Heart left ventricle (tissue), 16 donors: ENCODE measurements around the gene ARHGAP15. TPM values are rescaled to one million over a fixed set of nuclear protein-coding genes. Genes with fewer than 3 reads are reported as not detected.

ENCODE experiments used
- ATAC-seq, 4 donors: fragments of 200-7000 bp; cut with Tn5 transposase; one replicate each; pipeline ENCODE4 v1.9.1; 2020 to 2022; ENCODE audit warnings: moderate library complexity in 4 of 4, mild to moderate bottlenecking in 3 of 4, moderate number of reproducible peaks in 1 of 4
- DNase-seq, 5 donors: peaks; one replicate each; pipeline ENCODE4 v3.0.0-alpha.2; 2020
- H3K27ac ChIP-seq, 12 donors: fragments of 200-600 bp; sonication (generic) in 4 of 12; one replicate each; pipeline versions ENCODE4 v1.5.0 to v1.8.0; 2016 to 2022; ENCODE audit warnings: mild to moderate bottlenecking in 2 of 12
- H3K27me3 ChIP-seq, 9 donors: fragments of 200-600 bp; sonication (generic) in 2 of 9; one replicate each; pipeline versions ENCODE4 v1.5.1 to v1.8.0; 2016 to 2022; ENCODE audit warnings: mild to moderate bottlenecking in 3 of 9
- H3K36me3 ChIP-seq, 9 donors: fragments of 200-600 bp; sonication (generic) in 2 of 9; one replicate each; pipeline versions ENCODE4 v1.5.0 to v1.8.0; 2018 to 2022; ENCODE audit warnings: mild to moderate bottlenecking in 2 of 9
- H3K4me1 ChIP-seq, 12 donors: fragments of 200-600 bp; sonication (generic) in 4 of 12; one replicate each; pipeline versions ENCODE4 v1.5.0 to v1.8.0; 2016 to 2022; ENCODE audit warnings: mild to moderate bottlenecking in 3 of 12
- H3K4me3 ChIP-seq, 12 donors: fragments of 200-600 bp; sonication (generic) in 4 of 12; one replicate each; pipeline versions ENCODE4 v1.5.0 to v1.8.0; 2017 to 2022; ENCODE audit warnings: mild to moderate bottlenecking in 9 of 12, moderate library complexity in 4 of 12
- H3K9me3 ChIP-seq, 12 donors: fragments of 200-600 bp; sonication (generic) in 4 of 12; one replicate each; pipeline versions ENCODE4 v1.5.0 to v1.8.0; 2016 to 2022; ENCODE audit warnings: mild to moderate bottlenecking in 1 of 12
- POLR2A ChIP-seq, 2 donors: fragments of 450-650 bp; IDR thresholded peaks; one replicate each; pipeline ENCODE4 v1.6.1; 2017; ENCODE audit warnings: antibody characterized with exemption in 2 of 2, mild to moderate bottlenecking in 2 of 2, moderate library complexity in 2 of 2
- WGBS, 4 donors: extraction: QIAGEN DNeasy Blood & Tissue Kit in 2 of 4; methylation state at CpG; one replicate each; pipeline versions ENCODE4 v1.1.5 to v1.1.7; 2013 to 2018; 5-methylcytosine and 5-hydroxymethylcytosine counted together
- intact Hi-C, 10 donors: fragments of 100-400 bp; cut with DNase I; formaldehyde crosslinking; loops; one replicate each; pipeline versions ENCODE4 v1.11.1 to v1.14.2; 2022
- polyA plus RNA-seq, 2 donors: library from polyadenylated mRNA; stranded (reverse); fragments of 200-250 nt; gene quantifications; one replicate each; pipeline ENCODE4 v1.2.3, GENCODE V29; 2013
- total RNA-seq, 9 donors: library from RNA; depleted of rRNA in 2 of 9; stranded (reverse); fragments of >200 nt in 2 of 9; fragmentation: NEBNext Ultra II Directional in 3 of 9; extraction: Animal tissue kit (Norgen Biotek cat#: 25700) in 3 of 9; gene quantifications; one replicate each; pipeline versions ENCODE4 v1.1.0 to v1.2.4, GENCODE V29; 2016 to 2023
- TF ChIP-seq, protein P1 (sequence below), 12 donors: fragments of 200-600 bp; sonication (generic) in 4 of 12; IDR thresholded peaks; one replicate each; pipeline versions ENCODE4 v1.5.0 to v1.8.0; 2018 to 2022; ENCODE audit warnings: antibody characterized with exemption in 12 of 12, mild to moderate bottlenecking in 5 of 12
- donor health status: ischemic (EF 13 %, LVEDD 7.1; RV severe dilation, severe dysfunction).
- donor health status: healthy with polysubstance abuse.
- donor health status: DM: no; HTN: yes; CAD: no.
- donor health status: DM: no; HTN: no; CAD: no.
- donor health status: ischemic (EF 25% LVEDD 6.9; RV normal size, moderate dysfunction).
- donor health status: ischemic (EF 25% LVEDD 5.7; RV mildly dilated, moderate dysfunction).
- donor health status: healthy.
- donor health status: DM: yes; HTN: yes; CAD: no.
- donor health status: ischemic (EF 35%, LVEDD 5.7; RV mildly dilated, moderate dysfunction).
- donor health status: nonischemic (EF 11% LVEDD 7.7; RV severe dilation, severe dysfunction).
- donor health status: DM: yes; HTN: yes; CAD: no.
- donor health status: PGD.
- donor health status: ischemic (EF 29% LVEDD 5.4; RV normal size, mild dysfunction).
- donor health status: nonischemic (EF 23%, LVEDD 6.1; RV moderate dilation, normal function).

The ARHGAP15 gene
- total and polyA plus RNA-seq, 11 donors, result 1.3 to 8.7 (median 3.3) TPM

DNA sequence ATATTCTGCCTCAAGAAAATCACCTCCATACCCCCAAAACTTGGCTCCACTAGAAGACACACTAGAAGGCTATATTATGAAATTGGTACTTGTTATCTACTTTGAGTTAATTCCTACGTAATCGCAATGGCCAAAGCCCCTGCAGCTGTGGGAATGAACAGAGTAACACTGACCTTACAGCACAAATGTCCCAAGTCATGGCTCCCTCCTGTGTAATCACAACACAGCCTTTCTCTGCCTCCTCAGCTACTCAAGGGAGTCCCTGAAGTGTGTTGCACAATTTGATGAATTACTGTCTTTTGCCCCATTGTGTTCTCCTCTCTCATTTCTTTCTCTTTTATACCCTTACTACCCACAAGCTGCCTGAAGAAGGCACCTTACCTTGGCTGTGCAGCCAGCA is 375.2 kb downstream of the ARHGAP15 start:
- TF ChIP-seq, protein P1, sequence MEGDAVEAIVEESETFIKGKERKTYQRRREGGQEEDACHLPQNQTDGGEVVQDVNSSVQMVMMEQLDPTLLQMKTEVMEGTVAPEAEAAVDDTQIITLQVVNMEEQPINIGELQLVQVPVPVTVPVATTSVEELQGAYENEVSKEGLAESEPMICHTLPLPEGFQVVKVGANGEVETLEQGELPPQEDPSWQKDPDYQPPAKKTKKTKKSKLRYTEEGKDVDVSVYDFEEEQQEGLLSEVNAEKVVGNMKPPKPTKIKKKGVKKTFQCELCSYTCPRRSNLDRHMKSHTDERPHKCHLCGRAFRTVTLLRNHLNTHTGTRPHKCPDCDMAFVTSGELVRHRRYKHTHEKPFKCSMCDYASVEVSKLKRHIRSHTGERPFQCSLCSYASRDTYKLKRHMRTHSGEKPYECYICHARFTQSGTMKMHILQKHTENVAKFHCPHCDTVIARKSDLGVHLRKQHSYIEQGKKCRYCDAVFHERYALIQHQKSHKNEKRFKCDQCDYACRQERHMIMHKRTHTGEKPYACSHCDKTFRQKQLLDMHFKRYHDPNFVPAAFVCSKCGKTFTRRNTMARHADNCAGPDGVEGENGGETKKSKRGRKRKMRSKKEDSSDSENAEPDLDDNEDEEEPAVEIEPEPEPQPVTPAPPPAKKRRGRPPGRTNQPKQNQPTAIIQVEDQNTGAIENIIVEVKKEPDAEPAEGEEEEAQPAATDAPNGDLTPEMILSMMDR (IDR thresholded peaks at IDR 0.05), result no peak
- no peak for TF ChIP-seq POLR2A (IDR thresholded peaks at IDR 0.05)
- 83 to 94% (median 87%) methylated on average over 2 of the region's 2 CpGs for WGBS, 4 donors
- intact Hi-C loops, result no loop called here
- Histone ChIP-seq H3K9me3 (no peaks in the 10 kb centered on the region), H3K4me3 (no peak overlapping the region), H3K4me1 (no peaks in the 10 kb centered on the region), H3K27me3 (no peaks in the 10 kb centered on the region), H3K36me3 (no peaks in the 10 kb centered on the region), H3K27ac (no peak overlapping the region)
- DNase-seq (no peak), ATAC-seq (no peak)

DNA sequence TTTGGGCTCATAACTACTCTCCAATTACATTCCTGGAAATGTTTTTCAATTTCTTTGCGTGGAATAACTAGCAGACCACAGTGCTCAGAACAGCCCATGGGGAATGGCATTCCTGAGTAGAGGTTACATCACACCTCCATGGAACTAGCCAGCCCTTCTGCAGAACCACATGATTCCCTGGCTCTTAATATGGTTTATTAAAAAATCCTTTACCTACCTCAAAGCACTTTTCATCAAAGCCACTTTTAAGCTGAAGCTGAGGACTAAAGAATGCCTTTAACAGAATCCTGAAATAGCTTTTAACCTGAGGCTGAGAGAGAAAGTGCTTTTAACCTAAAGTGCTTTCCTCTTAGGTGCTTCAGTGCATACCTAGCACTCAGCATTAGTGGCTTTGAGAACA is 376.3 kb downstream of the ARHGAP15 start:
- H3K27ac ChIP-seq, result no peak overlapping the region
- no peaks in the 10 kb centered on the region for H3K36me3 ChIP-seq
- no peaks in the 10 kb centered on the region for H3K27me3 ChIP-seq
- TF ChIP-seq, protein P1 (IDR thresholded peaks at IDR 0.05), result no peak
- no peak for TF ChIP-seq POLR2A (IDR thresholded peaks at IDR 0.05)
- DNase-seq (no peak), ATAC-seq (no peak)
- H3K9me3 ChIP-seq, result no peaks in the 10 kb centered on the region
- WGBS, 4 donors, result 81 to 93% (median 89%) methylated on average over 1 of the region's 1 CpG
- H3K4me3 ChIP-seq, result no peak overlapping the region
- intact Hi-C loops, result no loop called here
- H3K4me1 ChIP-seq, result no peaks in the 10 kb centered on the region

GRCh38 chr2:143513081-143513480 is 383.9 kb downstream of the ARHGAP15 start:
- H3K9me3 ChIP-seq, result peaks cover 0 to 9% (median 0%) of the 10 kb centered on the region in 12 donors
- WGBS, 4 donors, result 0 to 8% (median 2%) methylated on average over 2 of the region's 2 CpGs
- no peaks in the 10 kb centered on the region for H3K36me3 ChIP-seq
- H3K27me3 ChIP-seq, result no peaks in the 10 kb centered on the region
- DNase-seq (peak in 3 of 5 donors; percentile 27 to 33 (median 31)), ATAC-seq (peak; percentile 37 to 85 (median 82))
- no peak overlapping the region for H3K4me3 ChIP-seq
- peak overlapping the region in 6 of 12 donors; percentile 9 to 36 (median 28) for H3K27ac ChIP-seq
- TF ChIP-seq, protein P1 (IDR thresholded peaks at IDR 0.05), result peak; percentile 55 to 82 (median 71)
- TF ChIP-seq POLR2A (IDR thresholded peaks at IDR 0.05), result no peak
- intact Hi-C loops, result loop anchor here in 1 of 10 donors (10.0 kb wide), 1 partner anchor 562 kb away; no protein-coding TSS in a partner anchor
- H3K4me1 ChIP-seq, result peaks cover 0 to 6% (median 0%) of the 10 kb centered on the region in 12 donors

- H3K9me3 ChIP-seq, result peaks cover 0 to 9% (median 0%) of the 10 kb centered on the region in 12 donors
- H3K4me1 ChIP-seq, result peaks cover 0 to 6% (median 0%) of the 10 kb centered on the region in 12 donors
- DNase-seq, result no peak
- no peaks in the 10 kb centered on the region for H3K27me3 ChIP-seq
- no peak overlapping the region for H3K27ac ChIP-seq
- no peak overlapping the region for H3K4me3 ChIP-seq
- H3K36me3 ChIP-seq, result peaks cover 0 to 7% (median 0%) of the 10 kb centered on the region in 9 donors
- 31 to 96% (median 51%) methylated on average over 1 of the region's 1 CpG for WGBS, 4 donors
- ATAC-seq, result no peak
- intact Hi-C loops, result loop anchor here in 1 of 10 donors (10.0 kb wide), 1 partner anchor 560 kb away; no protein-coding TSS in a partner anchor
- TF ChIP-seq POLR2A (IDR thresholded peaks at IDR 0.05), result no peak
- TF ChIP-seq, protein P1 (IDR thresholded peaks at IDR 0.05), result no peak
Observed at GRCh38 chr2:143514413-143514812, 385.2 kb downstream of the ARHGAP15 start.
